C4-2B (cell line): Measurements from ENCODE around the gene PSMD4.

Experiments
- ZFX ChIP-seq: fragments of 450-650 bp; IDR thresholded peaks from 2 replicates; pipeline ENCODE4 v1.6.1; 2017
- TF ChIP-seq, protein P1 (sequence below): fragments of 450-650 bp; conservative IDR thresholded peaks from 2 replicates; pipeline ENCODE4 v1.5.1; 2017; ENCODE audit warnings: mild to moderate bottlenecking

DNA sequence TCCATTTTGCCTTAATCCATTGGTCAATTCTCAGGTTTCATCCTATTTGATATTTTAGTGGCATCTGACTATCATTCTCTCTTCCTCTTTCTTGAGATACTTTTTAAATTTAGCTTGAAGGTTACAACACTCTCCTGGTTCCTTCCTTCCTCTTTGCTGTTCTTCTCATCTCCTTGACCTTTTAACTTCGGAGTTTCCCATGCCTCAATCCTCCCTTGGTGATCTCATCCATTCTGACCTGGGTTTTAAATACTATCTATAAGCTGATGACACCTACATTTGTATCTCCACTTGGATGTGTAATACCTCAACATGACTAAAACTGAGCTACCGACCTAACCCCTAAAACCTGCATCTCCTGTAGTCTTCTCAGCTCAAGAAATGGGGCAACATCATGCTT, 22.7 kb downstream of the PSMD4 start:
- TF ChIP-seq, protein P1, sequence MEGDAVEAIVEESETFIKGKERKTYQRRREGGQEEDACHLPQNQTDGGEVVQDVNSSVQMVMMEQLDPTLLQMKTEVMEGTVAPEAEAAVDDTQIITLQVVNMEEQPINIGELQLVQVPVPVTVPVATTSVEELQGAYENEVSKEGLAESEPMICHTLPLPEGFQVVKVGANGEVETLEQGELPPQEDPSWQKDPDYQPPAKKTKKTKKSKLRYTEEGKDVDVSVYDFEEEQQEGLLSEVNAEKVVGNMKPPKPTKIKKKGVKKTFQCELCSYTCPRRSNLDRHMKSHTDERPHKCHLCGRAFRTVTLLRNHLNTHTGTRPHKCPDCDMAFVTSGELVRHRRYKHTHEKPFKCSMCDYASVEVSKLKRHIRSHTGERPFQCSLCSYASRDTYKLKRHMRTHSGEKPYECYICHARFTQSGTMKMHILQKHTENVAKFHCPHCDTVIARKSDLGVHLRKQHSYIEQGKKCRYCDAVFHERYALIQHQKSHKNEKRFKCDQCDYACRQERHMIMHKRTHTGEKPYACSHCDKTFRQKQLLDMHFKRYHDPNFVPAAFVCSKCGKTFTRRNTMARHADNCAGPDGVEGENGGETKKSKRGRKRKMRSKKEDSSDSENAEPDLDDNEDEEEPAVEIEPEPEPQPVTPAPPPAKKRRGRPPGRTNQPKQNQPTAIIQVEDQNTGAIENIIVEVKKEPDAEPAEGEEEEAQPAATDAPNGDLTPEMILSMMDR, result no peak
- TF ChIP-seq ZFX, result no peak
